Natural killer cell (primary cell): Measurements from ENCODE around the gene PTPN6. TPM values are rescaled to one million over a fixed set of nuclear protein-coding genes. Genes with fewer than 3 reads are reported as not detected.

Experiments
- ATAC-seq, 3 donors: fragments of 150-1000 bp in 2 of 3; fragments of 200-7000 bp in 1 of 3; cut with Tn5 transposase; 1 replicate in 1 of 3; 2 replicates in 2 of 3; pipeline ENCODE4 v1.10.0; 2021; ENCODE audit warnings: mild to moderate bottlenecking in 2 of 3, moderate library complexity in 2 of 3
- DNase-seq, 2 donors: peaks; one replicate each; pipeline versions ENCODE4 v3.0.0 to v3.0.0-alpha.2; 2013 to 2021; ENCODE audit warnings: mixed read lengths in 1 of 2
- H3K27ac ChIP-seq: one replicate; pipeline ENCODE4 v1.5.1; 2013; ENCODE audit warnings: mild to moderate bottlenecking, low read length
- H3K27me3 ChIP-seq: one replicate; pipeline ENCODE4 v1.6.1; 2013; ENCODE audit warnings: low read length; ENCODE audit not compliant: control insufficient read depth, insufficient read depth
- H3K36me3 ChIP-seq: one replicate; pipeline ENCODE4 v1.6.1; 2013; ENCODE audit warnings: low read length; ENCODE audit not compliant: control insufficient read depth, insufficient read depth
- H3K4me1 ChIP-seq: one replicate; pipeline ENCODE4 v1.6.1; 2013; ENCODE audit warnings: low read length; ENCODE audit not compliant: control insufficient read depth, insufficient read depth
- H3K4me3 ChIP-seq: one replicate; pipeline ENCODE4 v1.5.1; 2013; ENCODE audit warnings: low read length
- H3K9me3 ChIP-seq: one replicate; pipeline ENCODE4 v1.6.1; 2013; ENCODE audit warnings: low read length; ENCODE audit not compliant: control insufficient read depth, insufficient read depth
- H3K27ac Mint-ChIP-seq, 2 donors: one replicate each; pipeline ENCODE4 v1.8.0; 2022; ENCODE audit warnings: mild to moderate bottlenecking in 2 of 2, mixed read lengths in 2 of 2, moderate library complexity in 1 of 2
- H3K27me3 Mint-ChIP-seq, 2 donors: one replicate each; pipeline ENCODE4 v1.8.0; 2022; ENCODE audit warnings: low read depth in 2 of 2, mixed read lengths in 2 of 2
- H3K36me3 Mint-ChIP-seq: one replicate; pipeline ENCODE4 v1.8.0; 2022; ENCODE audit warnings: mixed read lengths
- H3K4me1 Mint-ChIP-seq, 2 donors: one replicate each; pipeline ENCODE4 v1.8.0; 2022; ENCODE audit warnings: mixed read lengths in 2 of 2
- H3K4me3 Mint-ChIP-seq: one replicate; pipeline ENCODE4 v1.8.0; 2022; ENCODE audit warnings: mild to moderate bottlenecking, moderate library complexity, mixed read lengths
- H3K9me3 Mint-ChIP-seq, 2 donors: one replicate each; pipeline ENCODE4 v1.8.0; 2022; ENCODE audit warnings: mixed read lengths in 2 of 2
- WGBS: methylation state at CpG from one replicate; pipeline ENCODE4 v1.1.7; 2013; ENCODE audit warnings: missing lambda C conversion rate; ENCODE audit not compliant: insufficient coverage; 5-methylcytosine and 5-hydroxymethylcytosine counted together
- intact Hi-C: fragments of 100-400 bp; cut with micrococcal nuclease; formaldehyde crosslinking; loops from one replicate; pipeline ENCODE4 v1.14.2; 2022
- total RNA-seq, 4 donors: library from RNA; stranded (reverse); fragments of 120-200 nt in 1 of 4; gene quantifications; one replicate each; pipeline versions ENCODE4 v1.2.3 to v1.2.4, GENCODE V29; 2013 to 2022
- TF ChIP-seq, protein P1 (sequence below): fragments of 200-600 bp; IDR thresholded peaks from one replicate; pipeline ENCODE4 v1.8.0; 2022; ENCODE audit warnings: antibody characterized with exemption

PTPN6 gene
- total RNA-seq, 3 donors from 2014 or later (not counting 1 experiment from before 2014, with no cell fraction given) = 279 to 357 (median 312) TPM

DNA sequence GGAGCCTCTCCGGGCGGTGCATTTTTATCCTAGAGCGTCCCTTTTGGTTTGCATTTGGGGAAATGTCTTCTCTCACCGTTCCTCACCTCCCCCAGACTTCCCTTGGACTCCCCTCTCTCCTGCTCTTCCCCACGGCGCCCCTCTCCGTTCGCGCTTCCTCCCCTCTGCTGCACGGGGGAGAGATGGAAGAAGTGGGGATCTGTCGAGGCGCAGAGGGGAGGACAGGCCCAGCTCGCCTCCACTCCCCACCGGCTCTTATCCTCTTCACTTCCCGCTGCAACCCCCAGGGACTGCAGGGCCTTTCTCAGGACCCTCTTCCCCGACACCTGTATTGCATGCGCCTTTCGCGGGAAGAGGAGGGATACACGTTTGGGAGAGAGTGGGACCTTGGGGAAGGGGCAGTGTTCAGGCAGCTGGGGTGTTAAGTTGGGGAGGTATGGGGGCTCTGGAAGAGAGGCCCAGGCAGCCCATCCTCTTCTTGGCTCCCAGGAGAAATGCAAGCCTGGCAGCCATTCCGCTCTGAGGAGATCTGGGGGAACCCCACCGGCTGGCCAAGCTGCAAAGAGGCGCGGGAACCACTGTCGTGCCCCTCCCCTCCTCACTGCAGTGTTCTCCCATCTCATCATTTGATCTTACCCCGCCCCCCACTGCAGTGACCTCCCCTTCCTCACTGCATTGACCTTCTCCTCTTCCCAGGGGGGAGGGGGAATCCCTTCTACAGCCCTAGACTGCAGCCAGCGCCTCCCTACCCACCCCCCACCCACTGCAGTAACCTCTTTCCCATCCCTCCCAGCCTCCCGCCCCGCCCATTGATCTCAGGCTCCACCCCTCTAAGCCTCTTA lies 36.0 kb upstream of the PTPN6 start:
- Histone ChIP-seq H3K27me3 (no peaks in the 10 kb centered on the region), H3K36me3 (no peaks in the 10 kb centered on the region), H3K4me1 (peaks cover 16% of the 10 kb centered on the region), H3K9me3 (no peaks in the 10 kb centered on the region), H3K27ac (peak overlapping the region; percentile 36), H3K4me3 (peak overlapping the region; percentile 42)
- H3K4me1 Mint-ChIP-seq = peaks cover 16 to 41% of the 10 kb centered on the region in 2 donors
- H3K36me3 Mint-ChIP-seq = no peaks in the 10 kb centered on the region
- DNase-seq = no peak
- TF ChIP-seq, protein P1, sequence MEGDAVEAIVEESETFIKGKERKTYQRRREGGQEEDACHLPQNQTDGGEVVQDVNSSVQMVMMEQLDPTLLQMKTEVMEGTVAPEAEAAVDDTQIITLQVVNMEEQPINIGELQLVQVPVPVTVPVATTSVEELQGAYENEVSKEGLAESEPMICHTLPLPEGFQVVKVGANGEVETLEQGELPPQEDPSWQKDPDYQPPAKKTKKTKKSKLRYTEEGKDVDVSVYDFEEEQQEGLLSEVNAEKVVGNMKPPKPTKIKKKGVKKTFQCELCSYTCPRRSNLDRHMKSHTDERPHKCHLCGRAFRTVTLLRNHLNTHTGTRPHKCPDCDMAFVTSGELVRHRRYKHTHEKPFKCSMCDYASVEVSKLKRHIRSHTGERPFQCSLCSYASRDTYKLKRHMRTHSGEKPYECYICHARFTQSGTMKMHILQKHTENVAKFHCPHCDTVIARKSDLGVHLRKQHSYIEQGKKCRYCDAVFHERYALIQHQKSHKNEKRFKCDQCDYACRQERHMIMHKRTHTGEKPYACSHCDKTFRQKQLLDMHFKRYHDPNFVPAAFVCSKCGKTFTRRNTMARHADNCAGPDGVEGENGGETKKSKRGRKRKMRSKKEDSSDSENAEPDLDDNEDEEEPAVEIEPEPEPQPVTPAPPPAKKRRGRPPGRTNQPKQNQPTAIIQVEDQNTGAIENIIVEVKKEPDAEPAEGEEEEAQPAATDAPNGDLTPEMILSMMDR = no peak
- H3K4me3 Mint-ChIP-seq = peak overlapping the region; percentile 94
- H3K27ac Mint-ChIP-seq = peak overlapping the region; percentile 74 to 95
- WGBS = 35% methylated on average over 20 of the region's 29 CpGs
- ATAC-seq = no peak
- no peaks in the 10 kb centered on the region for H3K9me3 Mint-ChIP-seq
- H3K27me3 Mint-ChIP-seq = peaks cover 0 to 6% of the 10 kb centered on the region in 2 donors
- intact Hi-C loops = loop anchor here (2.0 kb wide), 1 partner anchor 42 kb away; the partner anchor contains the start of gene SPSB2

DNA sequence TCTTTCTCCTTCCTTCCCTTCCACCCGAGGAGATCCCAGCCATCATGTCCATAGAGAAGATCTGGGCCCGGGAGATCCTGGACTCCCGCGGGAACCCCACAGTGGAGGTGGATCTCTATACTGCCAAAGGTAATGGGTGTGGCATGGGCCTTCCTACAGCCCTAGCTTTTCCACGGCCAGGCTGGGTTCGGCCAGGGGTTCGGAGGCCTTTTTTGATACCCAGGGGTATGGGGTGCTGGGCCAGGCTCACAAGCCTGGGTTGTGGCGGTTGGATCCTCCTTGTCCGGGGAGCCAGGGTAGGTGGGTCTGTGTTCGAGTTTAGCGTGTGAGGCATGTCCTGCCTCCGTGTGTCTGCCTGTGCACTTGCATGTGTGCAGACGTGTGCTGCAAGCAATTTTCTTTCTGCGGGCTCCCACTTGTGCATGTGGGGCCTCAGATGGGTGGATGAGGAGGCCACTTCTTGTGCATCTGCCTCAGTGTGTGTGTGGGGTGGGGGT lies 35.3 kb upstream of the PTPN6 start:
- ATAC-seq (no peak), DNase-seq (no peak)
- TF ChIP-seq, protein P1 = no peak
- Histone ChIP-seq H3K36me3 (no peaks in the 10 kb centered on the region), H3K27me3 (no peaks in the 10 kb centered on the region), H3K4me1 (peaks cover 16% of the 10 kb centered on the region), H3K27ac (no peak overlapping the region), H3K9me3 (no peaks in the 10 kb centered on the region), H3K4me3 (no peak overlapping the region)
- H3K4me1 Mint-ChIP-seq = peaks cover 16 to 41% of the 10 kb centered on the region in 2 donors
- H3K27ac Mint-ChIP-seq = no peak overlapping the region
- H3K36me3 Mint-ChIP-seq = no peaks in the 10 kb centered on the region
- H3K9me3 Mint-ChIP-seq = no peaks in the 10 kb centered on the region
- intact Hi-C loops = loop anchor here (2.0 kb wide), 1 partner anchor 43 kb away; the partner anchor contains the start of gene SPSB2
- 90% methylated on average over 14 of the region's 14 CpGs for WGBS
- peak overlapping the region; percentile 94 for H3K4me3 Mint-ChIP-seq
- H3K27me3 Mint-ChIP-seq = peaks cover 0 to 6% of the 10 kb centered on the region in 2 donors

DNA sequence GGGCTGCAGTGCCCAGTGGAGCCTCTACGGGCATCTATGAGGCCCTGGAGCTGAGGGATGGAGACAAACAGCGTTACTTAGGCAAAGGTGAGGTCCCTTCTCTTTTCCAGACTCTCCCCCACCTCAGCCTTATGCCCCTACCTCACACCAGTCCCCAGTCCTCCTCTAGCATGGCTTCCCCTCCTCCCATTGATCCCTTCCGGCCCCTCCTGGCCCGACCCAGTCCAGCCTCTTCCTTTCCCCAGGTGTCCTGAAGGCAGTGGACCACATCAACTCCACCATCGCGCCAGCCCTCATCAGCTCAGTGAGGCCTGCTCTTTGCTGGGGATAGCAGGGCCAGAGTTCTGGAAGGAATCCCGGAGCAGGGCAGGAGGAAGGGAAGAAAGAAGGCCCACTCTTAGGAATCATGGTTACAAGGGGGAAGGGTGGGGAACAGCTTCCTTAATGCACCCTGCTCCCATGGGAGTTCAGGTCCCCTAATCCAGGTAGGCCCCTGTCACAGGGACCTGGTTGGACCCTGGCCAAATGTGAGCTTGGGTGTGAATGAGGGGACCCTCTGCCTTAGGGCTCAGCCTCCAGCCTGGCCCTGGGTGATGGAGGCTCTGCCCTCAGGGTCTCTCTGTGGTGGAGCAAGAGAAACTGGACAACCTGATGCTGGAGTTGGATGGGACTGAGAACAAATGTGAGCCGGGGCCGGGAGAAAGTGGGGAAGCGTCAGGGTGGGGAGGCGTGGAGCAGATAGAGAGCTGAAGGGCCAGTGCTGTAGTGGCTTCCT lies 34.5 kb upstream of the PTPN6 start:
- Mint-ChIP-seq H3K27me3 (peaks cover 0 to 6% of the 10 kb centered on the region in 2 donors), H3K9me3 (no peaks in the 10 kb centered on the region), H3K36me3 (no peaks in the 10 kb centered on the region), H3K4me3 (no peak overlapping the region), H3K27ac (peak overlapping the region in 1 of 2 donors; percentile 3), H3K4me1 (peaks cover 16 to 41% of the 10 kb centered on the region in 2 donors)
- ATAC-seq = no peak
- intact Hi-C loops = no loop called here
- no peak for DNase-seq
- Histone ChIP-seq H3K4me3 (no peak overlapping the region), H3K36me3 (no peaks in the 10 kb centered on the region), H3K9me3 (no peaks in the 10 kb centered on the region), H3K27ac (no peak overlapping the region), H3K4me1 (peaks cover 16% of the 10 kb centered on the region), H3K27me3 (no peaks in the 10 kb centered on the region)
- TF ChIP-seq, protein P1 = no peak
- WGBS = 98% methylated on average over 11 of the region's 11 CpGs
